Stomach (tissue), 9 donors: ENCODE data around the gene MTFP1. TPM values are rescaled to one million over a fixed set of nuclear protein-coding genes. Genes with fewer than 3 reads are reported as not detected.
"Not testable (repeated sequence)": the region's sequence is repeated elsewhere in the genome, so short reads cannot be mapped to it uniquely, and the experiment has no call there.

ENCODE experiments used
- DNase-seq, 2 donors: peaks; one replicate each; pipeline versions ENCODE4 v3.0.0 to v3.0.0-alpha.2; 2013 to 2019
- H3K27ac ChIP-seq, 5 donors: fragments of 200-600 bp in 4 of 5; sonication (generic) in 4 of 5; one replicate each; pipeline ENCODE4 v1.5.1; 2013 to 2019; ENCODE audit warnings: mild to moderate bottlenecking in 1 of 5, moderate library complexity in 1 of 5
- H3K27me3 ChIP-seq, 3 donors: fragments of 200-600 bp; sonication (generic); one replicate each; pipeline ENCODE4 v1.5.1; 2017 to 2019; ENCODE audit warnings: mixed run types in 1 of 3
- H3K36me3 ChIP-seq, 4 donors: fragments of 200-600 bp; sonication (generic); 1 replicate in 3 of 4; 2 replicates in 1 of 4; pipeline ENCODE4 v1.5.1; 2016 to 2019
- H3K4me1 ChIP-seq, 4 donors: fragments of 200-600 bp; sonication (generic); one replicate each; pipeline ENCODE4 v1.5.1; 2016 to 2019
- H3K4me3 ChIP-seq, 4 donors: fragments of 200-600 bp; sonication (generic) in 3 of 4; one replicate each; pipeline ENCODE4 v1.5.1; 2016 to 2019; ENCODE audit warnings: mild to moderate bottlenecking in 1 of 4
- H3K9me3 ChIP-seq, 4 donors: fragments of 200-600 bp; sonication (generic); one replicate each; pipeline ENCODE4 v1.5.1; 2016 to 2019
- CTCF ChIP-seq, 7 experiments: fragments of 450-650 bp in 4 of 7; fragments of 200-600 bp in 3 of 7; sonication (generic) in 3 of 7; IDR thresholded peaks; one replicate each; pipeline ENCODE4 v1.5.1; 2016 to 2019; ENCODE audit warnings: antibody characterized with exemption in 7 of 7, control low read depth in 2 of 7, mild to moderate bottlenecking in 1 of 7
- EP300 ChIP-seq: sonication (generic); formaldehyde crosslinking; IDR thresholded peaks from one replicate; pipeline ENCODE4 v1.6.1; 2017; ENCODE audit warnings: antibody characterized with exemption
- POLR2A ChIP-seq, 4 donors: fragments of 450-650 bp; IDR thresholded peaks; one replicate each; pipeline ENCODE4 v1.6.1; 2016; ENCODE audit warnings: antibody characterized with exemption in 4 of 4, control low read depth in 2 of 4, mild to moderate bottlenecking in 1 of 4, moderate library complexity in 1 of 4
- POLR2AphosphoS5 ChIP-seq, 3 donors: sonication (generic); formaldehyde crosslinking; IDR thresholded peaks; one replicate each; pipeline ENCODE4 v1.6.1; 2016; ENCODE audit warnings: antibody characterized with exemption in 3 of 3
- WGBS, 5 donors: extraction: QIAGEN DNeasy Blood & Tissue Kit in 3 of 5; methylation state at CpG; one replicate each; pipeline versions ENCODE4 v1.1.5 to v1.1.7; 2013 to 2018; 5-methylcytosine and 5-hydroxymethylcytosine counted together
- intact Hi-C: fragments of 100-400 bp; cut with DNase I; formaldehyde crosslinking; loops from one replicate; pipeline ENCODE4 v1.15.1; 2023; ENCODE audit warnings: low total_unique reads
- polyA plus RNA-seq, 3 donors: library from polyadenylated mRNA; stranded (reverse); fragments of 200-250 nt; gene quantifications; one replicate each; pipeline ENCODE4 v1.2.3, GENCODE V29; 2013
- total RNA-seq, 5 donors: library from RNA; depleted of rRNA; stranded (reverse); fragments of >200 nt; gene quantifications; one replicate each; pipeline versions ENCODE4 v1.1.0 to v1.2.3, GENCODE V29; 2014 to 2016
- donor health status: healthy with polysubstance abuse.
- donor health status: Bipolar disorder and iron deficiency.
- donor health status: healthy.

The MTFP1 gene
- total and polyA plus RNA-seq, 8 donors: 1.8 to 45.0 (median 14.8) TPM; not detected in 1

GRCh38 chr22:30445438-30446145 is 20.0 kb downstream of the MTFP1 start:
- no peak overlapping the region for H3K27ac ChIP-seq
- intact Hi-C loops: no loop called here
- peaks cover 0 to 9% (median 5%) of the 10 kb centered on the region in 4 donors for H3K4me1 ChIP-seq
- 43 to 50% (median 47%) methylated on average over 5 of the region's 5 CpGs for WGBS, 5 donors
- no peaks in the 10 kb centered on the region for H3K9me3 ChIP-seq
- peaks cover 0 to 39% (median 0%) of the 10 kb centered on the region in 3 donors for H3K27me3 ChIP-seq
- H3K36me3 ChIP-seq: no peaks in the 10 kb centered on the region
- no peak for DNase-seq
- TF ChIP-seq POLR2AphosphoS5 (IDR thresholded peaks at IDR 0.05): no peak
- TF ChIP-seq EP300: no peak
- peak in 1 of 7 experiments; percentile 0 for TF ChIP-seq CTCF (IDR thresholded peaks at IDR 0.05)
- no peak for TF ChIP-seq POLR2A (IDR thresholded peaks at IDR 0.05)
- H3K4me3 ChIP-seq: no peak overlapping the region

GRCh38 chr22:30447656-30448055 is 22.1 kb downstream of the MTFP1 start:
- Histone ChIP-seq H3K4me1 (peaks cover 0 to 9% (median 3%) of the 10 kb centered on the region in 4 donors), H3K27ac (no peak overlapping the region), H3K9me3 (no peaks in the 10 kb centered on the region), H3K4me3 (no peak overlapping the region), H3K36me3 (no peaks in the 10 kb centered on the region), H3K27me3 (peaks cover 0 to 48% (median 0%) of the 10 kb centered on the region in 3 donors)
- DNase-seq: no peak
- intact Hi-C loops: no loop called here
- TF ChIP-seq POLR2A (IDR thresholded peaks at IDR 0.05): no peak
- TF ChIP-seq EP300: no peak
- TF ChIP-seq CTCF (IDR thresholded peaks at IDR 0.05): no peak
- no peak for TF ChIP-seq POLR2AphosphoS5 (IDR thresholded peaks at IDR 0.05)
- 60 to 80% (median 66%) methylated on average over 2 to 3 of the region's 3 CpGs for WGBS, 5 donors

- H3K27ac ChIP-seq, H3K4me1 ChIP-seq, H3K9me3 ChIP-seq, H3K36me3 ChIP-seq, intact Hi-C loops, H3K4me3 ChIP-seq: not testable (repeated sequence)
- peaks cover 0 to 37% (median 0%) of the 10 kb centered on the region in 3 donors for H3K27me3 ChIP-seq
- WGBS, 5 donors: 19 to 43% (median 23%) methylated on average over 8 to 9 of the region's 9 CpGs
- peak; percentile 36 to 46 for DNase-seq
Observed at GRCh38 chr22:30451488-30451887, 25.9 kb downstream of the MTFP1 start.

- WGBS, 5 donors: 81 to 89% (median 87%) methylated on average over 6 of the region's 6 CpGs
- Histone ChIP-seq H3K36me3 (no peaks in the 10 kb centered on the region), H3K27me3 (peaks cover 0 to 24% (median 0%) of the 10 kb centered on the region in 3 donors), H3K27ac (no peak overlapping the region), H3K9me3 (no peaks in the 10 kb centered on the region), H3K4me3 (no peak overlapping the region), H3K4me1 (peaks cover 0 to 7% (median 0%) of the 10 kb centered on the region in 4 donors)
- no peak for DNase-seq
- TF ChIP-seq POLR2A (IDR thresholded peaks at IDR 0.05) (no peak), EP300 (no peak), POLR2AphosphoS5 (IDR thresholded peaks at IDR 0.05) (no peak), CTCF (IDR thresholded peaks at IDR 0.05) (no peak)
- intact Hi-C loops: no loop called here
Observed at GRCh38 chr22:30452861-30453260, 27.3 kb downstream of the MTFP1 start.
